ENCODE measurements around the gene PITPNC1. TPM values are rescaled to one million over a fixed set of nuclear protein-coding genes. Genes with fewer than 3 reads are reported as not detected.
"Not testable (repeated sequence)": the region's sequence is repeated elsewhere in the genome, so short reads cannot be mapped to it uniquely, and the experiment has no call there.

Gene PITPNC1
- polyA plus RNA-seq, 12 donors: 8.8 to 23.8 (median 13.2) TPM; not detected in 1

DNA sequence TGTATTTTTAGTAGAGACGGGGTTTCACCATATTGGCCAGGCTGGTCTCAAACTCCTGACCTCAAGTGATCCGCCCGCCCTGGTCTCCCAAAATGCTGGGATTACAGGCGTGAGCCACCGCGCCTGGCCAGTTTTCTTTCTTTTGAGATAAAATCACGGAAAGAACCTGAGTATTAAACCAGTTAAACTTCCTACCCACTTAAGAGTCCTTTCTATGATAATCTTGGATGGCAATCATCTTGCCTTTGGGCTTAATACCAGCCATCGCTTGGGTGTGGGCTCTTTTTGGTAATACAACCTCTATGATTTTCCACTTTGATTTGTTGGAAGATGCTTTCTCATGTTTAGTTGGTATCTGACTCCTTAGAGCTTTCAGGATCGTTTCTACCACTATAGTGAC, 24.0 kb downstream of the PITPNC1 start:
- DNase-seq: no peak

DNA sequence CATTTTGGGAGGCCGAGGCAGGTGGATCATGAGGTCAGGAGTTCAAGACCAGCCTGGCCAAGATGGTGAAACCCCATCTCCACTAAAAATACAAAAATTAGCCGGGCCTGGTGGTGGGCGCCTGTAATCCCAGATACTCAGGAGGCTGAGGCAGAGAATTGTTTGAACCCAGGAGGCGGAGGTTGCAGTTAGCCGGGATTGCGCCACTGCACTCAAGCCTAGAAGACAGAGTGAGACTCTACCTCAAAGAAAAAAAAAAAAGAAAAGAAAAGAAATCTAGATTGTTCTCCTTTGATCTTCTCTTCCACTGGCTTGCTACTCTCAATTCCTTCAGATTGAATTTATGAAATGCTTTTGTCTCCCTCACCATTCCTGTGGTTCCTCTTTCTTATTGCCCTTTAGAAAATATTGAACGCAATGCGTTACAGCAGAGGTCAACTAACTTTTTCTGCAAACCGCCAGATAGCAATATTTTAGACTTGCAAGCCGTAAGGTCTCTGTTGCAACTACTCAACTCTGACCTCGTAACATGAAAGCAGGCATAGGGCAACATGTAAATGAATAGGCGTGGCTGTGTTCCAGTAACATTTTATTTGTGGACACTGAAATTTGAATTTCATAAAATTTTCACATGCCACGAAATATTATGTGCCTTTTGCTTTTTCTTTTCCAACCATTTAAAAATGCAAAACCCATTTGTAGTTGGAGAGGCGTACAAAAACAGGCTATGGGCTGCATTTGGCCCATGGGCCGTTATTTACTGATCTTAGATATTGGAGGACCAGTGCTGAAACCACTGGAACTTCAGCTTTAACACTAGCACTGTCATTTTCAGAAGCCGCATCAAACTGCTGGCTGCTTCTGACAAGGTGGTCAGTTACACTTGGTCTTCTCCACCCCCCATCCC, 24.8 kb downstream of the PITPNC1 start:
- no peak for DNase-seq

DNA sequence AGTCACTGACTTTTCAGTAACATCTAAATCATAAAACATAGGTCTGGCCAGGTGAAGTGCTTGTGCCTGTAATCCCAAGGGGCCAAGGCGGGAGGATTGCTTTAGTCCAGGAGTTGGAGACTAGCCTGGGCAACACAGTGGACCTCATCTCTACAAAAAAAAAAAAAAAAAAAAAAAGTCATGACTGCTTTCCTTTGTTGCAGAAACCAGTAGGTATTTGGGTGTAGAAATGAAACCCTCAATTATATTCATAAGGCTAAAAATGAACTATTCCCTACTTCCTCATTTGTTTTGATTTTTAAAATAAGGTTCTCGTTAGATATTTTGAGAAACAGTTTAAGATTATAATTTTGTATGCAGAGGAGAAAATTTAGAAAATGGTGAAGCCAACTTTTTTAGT, 26.0 kb downstream of the PITPNC1 start:
- DNase-seq: no peak

DNA sequence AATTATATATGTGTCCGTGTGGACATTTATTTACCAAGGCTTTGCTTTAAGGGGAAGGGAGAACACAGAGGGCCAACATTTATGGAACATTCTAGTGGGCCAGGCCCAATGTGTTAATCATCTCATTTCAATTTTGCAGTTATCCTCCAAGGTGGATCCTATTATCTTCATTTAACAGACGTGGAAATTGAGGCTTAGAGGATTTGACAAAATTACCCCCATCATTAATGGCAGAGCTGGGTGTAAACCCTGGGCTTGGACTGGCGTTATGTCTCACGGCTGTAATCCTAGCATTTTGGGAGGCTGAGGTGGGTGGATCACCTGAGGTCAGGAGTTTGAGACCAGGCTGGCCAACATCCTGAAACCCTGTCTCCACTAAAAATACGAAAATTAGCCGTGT, 26.4 kb downstream of the PITPNC1 start:
- no peak for DNase-seq

DNA sequence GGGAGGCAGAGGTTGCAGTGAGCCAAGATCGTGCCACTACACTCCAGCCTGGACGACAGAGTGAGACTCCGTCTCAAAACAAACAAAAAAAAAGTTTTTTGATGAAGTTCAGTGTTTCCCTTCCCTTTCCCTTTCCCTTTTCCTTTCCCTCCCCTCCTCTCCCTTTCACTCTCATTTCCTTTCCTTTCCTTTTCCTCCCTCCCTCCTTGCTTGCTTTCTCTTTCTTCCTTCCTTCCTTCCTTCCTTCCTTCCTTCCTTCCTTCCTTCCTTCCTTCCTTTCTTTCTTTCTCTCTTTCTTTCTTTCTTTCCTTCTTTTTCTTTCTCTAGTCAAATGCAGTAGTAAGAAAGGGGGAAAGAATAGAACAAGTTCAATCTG, 31.4 kb downstream of the PITPNC1 start:
- not testable (repeated sequence) for DNase-seq

DNA sequence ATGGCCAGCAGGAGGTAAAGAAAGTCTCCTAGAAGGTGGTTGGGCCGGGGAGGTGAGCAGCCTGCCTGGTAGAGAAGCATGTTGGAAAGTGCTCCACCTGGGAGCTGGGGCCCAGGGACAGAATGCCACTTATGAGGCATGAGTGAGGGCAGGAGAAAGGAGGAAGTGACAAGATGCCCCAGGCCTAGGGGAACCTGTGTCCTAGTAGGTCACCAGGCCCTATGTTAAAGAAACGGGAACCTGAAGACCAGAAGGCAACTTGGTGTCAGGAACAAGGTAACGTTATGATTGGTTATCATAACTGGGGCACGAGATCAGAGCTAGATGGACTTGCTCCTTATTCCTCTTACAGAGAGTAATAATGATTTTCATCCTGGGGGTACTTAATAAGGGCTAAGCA, 34.3 kb downstream of the PITPNC1 start:
- no peak for DNase-seq

DNA sequence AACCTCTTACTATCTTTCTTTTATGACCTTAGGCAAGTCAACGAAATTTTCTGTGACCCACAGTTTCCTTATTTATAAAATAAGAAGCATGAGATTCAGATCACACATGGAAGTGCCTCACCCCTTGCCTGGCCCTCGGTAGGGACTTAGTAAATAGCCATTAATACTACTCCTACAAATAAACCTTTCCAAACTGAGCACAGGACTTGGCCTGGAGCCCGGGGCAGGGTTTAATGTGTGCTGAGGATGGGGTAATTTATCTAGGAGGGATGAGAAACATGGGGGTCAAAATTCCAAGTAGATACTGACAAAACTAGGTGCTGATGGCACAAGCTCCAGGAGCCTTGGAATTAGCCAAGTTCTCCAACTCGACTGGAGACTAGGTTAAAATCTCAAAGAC, 35.0 kb downstream of the PITPNC1 start:
- DNase-seq: no peak

DNA sequence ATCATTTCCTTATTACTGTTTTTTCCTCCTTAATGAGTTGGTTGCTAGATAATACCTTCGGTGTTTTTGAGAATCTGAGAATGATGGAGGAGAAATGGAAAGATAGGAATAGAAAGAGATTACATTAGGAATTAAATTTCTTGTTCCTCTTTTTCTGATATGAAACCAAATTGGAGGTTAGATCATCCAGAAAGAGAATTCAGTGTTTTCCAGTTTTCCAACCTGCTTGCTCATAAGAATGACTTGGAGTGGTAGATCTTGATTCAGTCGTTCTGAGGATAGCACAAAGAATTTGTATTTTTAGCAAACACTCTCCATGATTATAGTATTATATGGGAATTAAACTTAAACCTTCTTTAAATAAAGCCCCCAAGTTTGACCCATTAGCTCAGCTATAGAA, 35.9 kb downstream of the PITPNC1 start:
- DNase-seq: no peak

DNA sequence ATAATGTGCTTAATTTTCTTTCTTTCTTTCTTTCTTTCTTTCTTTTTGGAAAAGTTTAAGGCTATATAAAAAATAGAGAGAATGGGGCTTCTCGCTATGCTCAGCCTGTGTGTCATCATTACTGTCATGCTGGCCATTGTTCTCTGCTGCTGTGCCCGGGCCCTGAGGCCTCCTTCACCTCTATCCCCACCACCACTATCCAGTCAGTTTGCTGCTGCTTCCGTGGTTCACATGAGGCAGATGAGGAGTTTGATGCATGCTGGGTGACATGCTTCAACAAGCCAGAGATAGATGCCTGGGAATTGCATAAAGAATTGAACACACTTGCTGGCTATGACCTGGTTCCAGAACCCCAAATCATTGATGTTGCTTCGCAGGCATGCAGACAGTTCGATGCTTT, 36.3 kb downstream of the PITPNC1 start:
- DNase-seq: no peak

DNA sequence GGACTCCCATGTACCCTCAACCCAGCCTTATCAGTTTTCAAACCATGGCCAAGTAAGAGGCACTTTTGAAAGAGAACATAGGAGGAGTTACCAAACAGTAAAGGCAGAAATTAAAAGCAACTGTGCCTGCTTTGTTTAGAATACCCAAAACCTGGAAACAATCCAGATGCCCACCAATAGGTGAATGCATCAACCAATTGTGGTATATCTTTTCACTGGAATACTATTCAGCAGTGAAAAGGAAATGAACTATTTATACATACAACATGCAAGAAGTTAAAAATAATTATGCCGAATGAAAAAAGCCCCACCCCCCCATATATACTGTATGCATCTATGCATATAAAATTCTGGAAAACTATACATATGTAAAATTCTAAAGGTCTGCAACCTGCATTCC, 37.0 kb downstream of the PITPNC1 start:
- DNase-seq: no peak

DNA sequence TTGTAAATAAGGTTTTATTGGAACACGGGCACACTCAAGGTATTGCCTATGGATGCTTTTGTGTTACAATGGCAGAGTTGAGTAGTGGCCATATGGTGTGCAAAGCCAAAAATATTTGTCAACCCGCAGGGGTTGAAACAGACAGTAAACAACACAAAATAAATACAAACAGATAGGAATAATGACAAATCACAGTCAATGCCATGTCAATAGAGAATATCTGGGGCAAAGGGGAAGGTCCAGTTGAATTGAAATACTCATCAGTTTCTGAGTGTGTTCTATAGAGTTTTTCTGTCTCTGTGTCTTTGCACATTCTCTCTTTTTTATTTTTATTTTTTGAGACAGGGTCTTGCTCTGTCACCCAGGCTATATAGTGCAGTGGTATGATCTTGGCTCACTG, 37.5 kb downstream of the PITPNC1 start:
- no peak for DNase-seq

DNA sequence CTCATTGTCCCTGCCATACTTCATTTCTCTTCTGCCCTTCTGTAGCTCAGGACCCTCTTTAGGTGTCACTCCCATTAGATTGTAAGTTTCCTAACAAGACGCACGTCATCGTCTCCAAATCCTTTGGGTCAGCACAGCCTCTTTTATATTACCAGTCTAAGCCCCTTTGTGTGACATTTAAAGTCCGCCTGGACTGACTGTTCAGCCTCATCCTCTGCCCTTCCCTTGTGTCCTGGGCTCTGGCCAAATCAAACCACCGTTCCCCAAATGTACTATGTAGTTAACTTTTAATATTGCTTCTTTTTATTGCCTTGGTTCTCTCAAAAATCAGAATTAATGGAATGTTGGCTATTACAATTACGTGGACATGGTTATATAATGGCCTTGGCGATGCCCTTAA, 38.2 kb downstream of the PITPNC1 start:
- no peak for DNase-seq

DNA sequence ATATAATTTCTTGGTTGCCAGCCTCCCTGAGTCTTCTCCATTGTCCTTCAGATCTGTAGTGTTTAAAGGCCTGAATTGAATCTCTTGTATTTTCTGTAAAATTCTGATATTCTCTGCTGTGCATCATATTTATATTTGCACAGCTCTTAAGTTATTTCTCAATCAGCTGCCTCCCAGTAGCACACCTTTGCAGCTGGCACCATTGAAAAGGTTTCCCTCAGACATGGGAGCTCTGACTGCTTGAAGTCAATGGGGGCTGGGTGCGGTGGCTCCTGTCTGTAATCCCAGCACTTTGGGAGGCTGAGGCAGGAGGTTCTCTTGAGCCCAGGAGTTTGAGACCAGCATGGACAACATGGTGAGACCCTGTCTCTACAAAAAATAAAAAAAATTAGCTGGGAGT, 40.4 kb downstream of the PITPNC1 start:
- DNase-seq: no peak

DNA sequence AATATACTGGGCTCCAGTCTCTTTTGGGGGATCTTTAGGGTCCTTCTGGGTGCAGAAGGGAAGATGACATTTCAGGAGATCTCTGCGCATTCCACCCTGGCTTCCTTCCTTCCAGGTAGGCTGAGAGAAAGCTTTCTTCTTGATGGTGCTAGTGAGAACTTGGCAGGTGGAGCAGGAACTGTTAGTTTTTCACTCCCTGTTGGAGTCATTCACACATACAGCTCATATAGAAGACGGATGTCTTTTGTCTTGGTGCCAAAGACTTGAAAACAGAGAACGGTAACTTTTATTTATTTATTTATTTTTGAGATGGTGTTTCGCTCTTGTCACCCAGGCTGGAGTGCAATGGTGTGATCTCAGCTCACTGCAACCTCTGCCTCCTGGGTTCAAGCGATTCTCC, 43.9 kb downstream of the PITPNC1 start:
- DNase-seq: no peak

DNA sequence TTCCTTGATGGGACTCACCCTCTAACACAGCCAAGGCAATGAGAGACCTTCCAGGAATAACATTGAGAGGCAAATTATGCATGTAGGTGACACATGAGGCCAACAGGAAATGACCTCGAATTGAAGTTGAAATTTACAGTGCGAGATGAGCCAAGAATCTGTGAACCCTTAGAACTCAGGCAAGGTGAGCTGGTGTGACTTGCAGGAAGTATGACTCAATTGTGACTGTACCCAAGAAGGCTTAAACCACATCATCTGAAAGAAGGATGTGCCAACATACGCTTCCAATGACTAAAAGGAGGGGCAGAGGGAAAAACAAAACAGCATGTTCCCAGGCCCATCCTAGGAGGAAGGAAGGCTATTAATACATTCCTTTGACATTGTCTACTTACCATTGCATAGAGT, 44.8 kb downstream of the PITPNC1 start:
- no peak for DNase-seq

DNA sequence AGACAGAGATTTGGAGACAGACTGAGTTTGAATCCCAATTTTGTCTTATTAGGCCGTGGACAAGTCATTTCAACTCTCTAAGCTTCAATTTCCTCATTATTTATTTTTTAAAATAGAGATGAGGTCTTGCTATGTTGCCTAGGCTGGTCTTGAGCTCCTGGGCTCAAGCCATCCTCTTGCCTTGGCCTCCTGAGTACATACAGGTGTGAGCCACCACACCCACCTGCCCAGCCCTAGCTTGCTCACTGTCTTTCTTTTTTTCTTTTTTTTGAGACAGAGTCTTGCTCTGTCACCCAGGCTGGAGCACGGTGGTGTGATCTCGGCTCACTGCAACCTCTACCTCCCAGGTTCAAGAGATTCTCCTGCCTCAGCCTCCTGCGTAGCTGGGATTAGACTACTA, 45.2 kb downstream of the PITPNC1 start:
- DNase-seq: not testable (repeated sequence)

DNA sequence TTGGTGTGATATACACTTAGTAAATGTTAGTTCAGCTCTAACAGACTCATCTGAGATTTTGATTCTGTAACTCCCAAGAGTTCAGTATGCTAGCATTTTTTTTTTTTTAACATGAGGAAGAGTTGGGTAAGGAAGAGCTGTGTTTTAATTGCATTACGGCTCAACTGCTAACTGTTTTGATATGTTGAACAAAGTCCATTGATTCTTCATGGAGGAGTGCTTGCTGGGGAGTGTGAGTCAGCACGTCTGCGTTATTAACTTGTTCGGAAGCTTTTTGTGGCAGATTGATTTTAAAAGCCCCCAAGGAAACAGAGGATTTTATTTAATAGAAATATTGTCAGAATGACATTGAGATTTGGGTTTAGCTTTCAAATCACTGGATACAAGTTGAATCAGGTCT, 45.8 kb downstream of the PITPNC1 start:
- no peak for DNase-seq

DNA sequence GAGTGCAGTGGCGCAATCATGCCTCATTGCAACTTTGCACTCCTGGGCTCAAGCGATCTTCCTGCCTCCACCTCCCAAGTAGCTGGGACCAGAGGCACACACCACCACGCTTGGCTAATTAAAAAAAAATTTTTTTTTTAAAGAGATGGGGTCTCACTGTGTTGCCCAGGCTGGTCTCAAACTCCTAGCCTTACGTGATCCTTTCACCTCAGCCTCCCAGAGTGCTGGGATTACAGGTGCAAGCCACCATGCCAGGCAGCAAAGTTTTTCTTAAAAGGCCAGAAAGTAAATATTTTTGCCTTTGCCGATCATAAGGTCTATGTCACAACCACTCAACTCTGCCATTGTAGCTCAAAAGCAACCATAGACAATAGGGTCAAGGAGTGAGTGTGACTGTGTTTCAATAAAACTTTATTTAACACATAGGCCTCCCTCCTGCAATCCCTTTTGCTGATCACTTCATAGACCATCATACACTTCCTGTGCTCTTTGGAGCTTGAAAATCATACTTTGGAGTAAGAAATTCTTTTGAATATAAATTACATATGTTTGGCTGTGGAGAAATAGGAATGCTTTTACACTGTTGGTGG, 48.6 kb downstream of the PITPNC1 start:
- no peak for DNase-seq

DNA sequence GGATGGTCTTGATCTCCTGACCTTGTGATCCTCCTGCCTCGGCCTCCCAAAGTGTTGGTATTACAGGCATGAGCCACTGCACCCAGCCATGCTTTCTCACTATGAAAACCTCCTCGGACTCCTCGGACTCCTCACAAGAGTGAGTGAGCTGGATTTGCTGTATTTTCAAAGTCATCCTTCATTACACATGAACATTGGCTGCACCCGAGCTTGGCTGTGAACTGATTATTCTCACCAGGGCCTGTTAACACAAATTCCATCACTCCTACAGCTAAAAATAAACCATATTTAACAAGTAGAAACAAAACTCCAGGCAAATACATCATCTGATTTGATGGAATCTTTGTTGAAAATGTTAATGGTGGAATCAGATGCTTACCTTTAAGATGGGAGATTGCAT, 50.3 kb downstream of the PITPNC1 start:
- no peak for DNase-seq

DNA sequence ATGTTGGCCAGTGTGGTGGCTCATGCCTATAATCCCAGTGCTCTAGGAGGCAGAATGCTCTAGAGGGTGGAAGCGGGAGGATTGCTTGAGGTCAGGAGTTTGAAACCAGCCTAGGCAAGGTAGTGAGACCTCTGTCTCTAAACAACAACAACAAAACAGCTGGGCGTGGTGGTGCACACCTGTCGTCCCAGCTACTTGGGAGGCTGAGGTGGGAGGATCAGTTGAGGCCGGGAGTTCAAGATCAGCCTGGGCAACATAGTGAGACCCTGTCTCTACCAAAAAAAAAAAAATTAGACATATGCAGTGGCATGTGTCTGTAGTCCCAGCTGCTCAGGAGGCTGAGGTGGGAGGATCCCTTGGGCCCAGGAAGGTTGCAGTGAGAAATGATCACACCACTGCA, 53.4 kb downstream of the PITPNC1 start:
- DNase-seq: not testable (repeated sequence)

DNA sequence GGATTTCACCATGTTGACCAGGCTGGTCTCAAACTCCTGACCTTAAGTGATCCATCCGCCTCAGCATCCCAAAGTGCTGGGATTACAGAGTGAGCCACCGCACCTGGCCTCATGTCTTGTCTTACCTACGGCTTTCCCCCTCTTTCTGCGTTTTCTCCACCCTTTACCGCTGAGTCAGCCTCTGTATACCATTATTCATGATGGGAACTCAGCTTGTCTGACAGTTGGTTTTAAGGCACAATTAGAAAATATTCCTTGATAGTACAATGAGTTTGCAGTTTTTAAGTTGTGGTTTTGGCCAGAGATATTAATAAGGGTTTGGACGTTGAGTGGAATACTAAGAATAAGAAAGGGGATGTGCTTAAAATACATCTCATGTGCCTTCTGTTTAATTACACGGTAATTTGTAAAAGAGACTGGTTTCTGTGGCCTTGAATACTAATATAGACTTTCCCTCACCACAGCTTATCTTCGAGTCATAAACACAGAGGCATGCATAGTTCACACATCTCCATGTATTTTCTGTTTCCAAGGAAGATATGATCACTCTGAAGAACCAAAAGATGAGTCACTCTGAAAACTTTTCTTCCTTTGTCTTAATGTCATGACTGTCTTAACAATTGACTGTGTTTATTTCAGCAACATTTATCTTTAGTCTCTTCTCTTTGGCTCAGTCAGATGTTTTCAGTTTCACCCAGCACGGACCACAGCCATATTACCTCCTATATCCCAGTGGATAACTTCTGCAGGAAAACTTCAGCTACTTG, 54.4 kb downstream of the PITPNC1 start:
- no peak for DNase-seq

DNA sequence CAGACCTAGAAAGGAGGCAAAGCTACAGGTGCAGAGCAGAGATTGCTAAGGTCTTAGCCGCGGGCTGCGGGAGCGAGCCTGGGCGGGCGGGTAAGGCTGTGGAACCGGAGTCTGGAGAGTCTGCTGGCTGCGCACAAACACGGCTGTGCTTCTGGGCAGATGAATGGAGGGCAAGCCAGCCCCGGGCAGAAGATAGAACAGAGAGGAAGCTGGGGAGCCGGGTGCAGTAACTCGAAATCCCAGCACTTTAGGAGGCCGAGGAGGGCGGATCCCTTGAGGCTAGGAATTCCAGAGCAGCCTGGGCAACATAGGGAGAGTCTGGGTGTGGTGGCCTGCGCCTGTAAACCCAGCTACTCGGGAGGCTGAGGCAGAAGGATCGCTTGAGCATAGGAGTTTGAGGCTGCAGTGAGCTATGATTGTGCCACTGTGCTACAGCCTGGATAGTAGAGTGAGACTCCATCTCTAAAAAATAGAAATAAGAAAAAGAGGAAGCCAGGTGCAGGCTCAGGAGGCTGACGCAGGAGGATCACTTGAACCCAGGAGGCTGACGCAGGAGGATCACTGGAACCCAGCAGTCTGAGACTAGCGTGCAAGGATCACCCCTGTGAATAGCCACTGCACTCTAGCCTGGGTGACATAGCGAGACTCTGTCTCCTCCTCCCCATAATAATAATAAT, 56.3 kb downstream of the PITPNC1 start:
- DNase-seq: no peak
